SH-SY5Y (cell line): ENCODE results near the gene KLHL18.

ENCODE experiments used
- GATA2 ChIP-seq: IDR thresholded peaks from 2 replicates; pipeline ENCODE4 v1.6.1; 2011; ENCODE audit warnings: mild to moderate bottlenecking, low read depth, low read length
- GATA3 ChIP-seq: IDR thresholded peaks from 2 replicates; pipeline ENCODE4 v1.6.1; 2011; ENCODE audit warnings: low read depth, mild to moderate bottlenecking, low read length, moderate library complexity

GRCh38 chr3:47266709-47267489 lies 15.8 kb upstream of the KLHL18 start:
- TF ChIP-seq GATA3 (peak; percentile 75), GATA2 (peak; percentile 78)
